Right renal pelvis (tissue), 4 donors: ENCODE results near the gene MEGF10. TPM values are rescaled to one million over a fixed set of nuclear protein-coding genes. Genes with fewer than 3 reads are reported as not detected.

ENCODE experiments used
- DNase-seq, 4 donors: peaks; one replicate each; pipeline ENCODE4 v3.0.0-alpha.2; 2013; ENCODE audit warnings: low read depth in 4 of 4, low spot score in 3 of 4, missing footprints in 1 of 4
- polyA plus RNA-seq, 4 donors: library from polyadenylated mRNA; unstranded; fragments of 120-200 nt; gene quantifications; one replicate each; pipeline ENCODE4 v1.2.1, GENCODE V29; 2013; ENCODE audit not compliant: insufficient read length in 4 of 4

Gene MEGF10
- polyA plus RNA-seq, 4 donors: 0.64 to 1.2 (median 0.89) TPM

- DNase-seq: no peak
Measured at GRCh38 chr5:127508644-127509373, 218.2 kb downstream of the MEGF10 start.

Other genes with a start within 250 kb of the MEGF10 start
- 10 to 100 TPM; 11.0 to 15.8 (median 13.9) TPM for gene C5orf63, start 217.3 kb upstream of the MEGF10 start, polyA plus RNA-seq
- gene PRRC1, start 226.8 kb downstream of the MEGF10 start, polyA plus RNA-seq: 10 to 100 TPM; 76.7 to 93.6 (median 91.6) TPM